ENCODE results near the gene UBE2H.

DNA sequence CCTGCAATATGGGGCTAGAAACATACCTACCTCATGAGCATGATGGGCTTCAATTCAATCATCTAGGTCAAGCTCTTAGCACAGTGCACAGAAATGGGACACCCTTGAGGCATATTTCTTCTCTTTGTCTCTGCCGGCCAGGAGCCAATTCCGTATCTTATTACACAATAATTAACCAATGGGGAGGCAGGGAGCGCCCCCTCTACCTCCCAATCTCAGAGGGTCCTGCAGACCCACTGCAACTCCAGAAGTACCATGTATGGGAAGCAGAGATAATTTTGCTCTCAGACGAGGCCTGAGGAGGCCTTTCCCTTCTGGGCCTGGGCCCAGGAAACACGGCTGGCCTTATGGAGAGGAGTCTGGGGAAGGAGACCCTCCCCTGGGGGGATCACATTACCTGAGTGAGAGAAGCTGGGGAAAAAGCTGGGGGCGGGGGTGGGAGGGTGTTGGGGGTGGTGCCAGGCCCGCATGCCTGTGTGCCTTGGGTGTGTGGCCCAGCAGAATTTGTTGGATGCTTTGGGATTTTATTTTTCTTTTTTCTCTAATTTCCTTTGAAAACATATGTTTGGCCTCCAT, 155.5 kb downstream of the UBE2H start:
- TF ChIP-seq, protein P1, sequence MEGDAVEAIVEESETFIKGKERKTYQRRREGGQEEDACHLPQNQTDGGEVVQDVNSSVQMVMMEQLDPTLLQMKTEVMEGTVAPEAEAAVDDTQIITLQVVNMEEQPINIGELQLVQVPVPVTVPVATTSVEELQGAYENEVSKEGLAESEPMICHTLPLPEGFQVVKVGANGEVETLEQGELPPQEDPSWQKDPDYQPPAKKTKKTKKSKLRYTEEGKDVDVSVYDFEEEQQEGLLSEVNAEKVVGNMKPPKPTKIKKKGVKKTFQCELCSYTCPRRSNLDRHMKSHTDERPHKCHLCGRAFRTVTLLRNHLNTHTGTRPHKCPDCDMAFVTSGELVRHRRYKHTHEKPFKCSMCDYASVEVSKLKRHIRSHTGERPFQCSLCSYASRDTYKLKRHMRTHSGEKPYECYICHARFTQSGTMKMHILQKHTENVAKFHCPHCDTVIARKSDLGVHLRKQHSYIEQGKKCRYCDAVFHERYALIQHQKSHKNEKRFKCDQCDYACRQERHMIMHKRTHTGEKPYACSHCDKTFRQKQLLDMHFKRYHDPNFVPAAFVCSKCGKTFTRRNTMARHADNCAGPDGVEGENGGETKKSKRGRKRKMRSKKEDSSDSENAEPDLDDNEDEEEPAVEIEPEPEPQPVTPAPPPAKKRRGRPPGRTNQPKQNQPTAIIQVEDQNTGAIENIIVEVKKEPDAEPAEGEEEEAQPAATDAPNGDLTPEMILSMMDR (IDR thresholded peaks at IDR 0.05 in 4 of 5, conservative IDR thresholded peaks at IDR 0.05 in 1 of 5): no peak
- TF ChIP-seq POLR2A (IDR thresholded peaks at IDR 0.05): no peak
